K562 (cell line): Measurements from ENCODE around the gene ZFYVE21.

Source experiments
- SMARCA4 ChIP-seq: fragments of 450-650 bp; IDR thresholded peaks from 2 replicates; pipeline ENCODE4 v1.6.1; 2016
- STAT5B ChIP-seq: fragments of 250-450 bp; sonication (Bioruptor Pico); IDR thresholded peaks from 2 replicates; pipeline ENCODE4 v1.8.0; 2021; ENCODE audit warnings: mild to moderate bottlenecking, inconsistent platforms

DNA sequence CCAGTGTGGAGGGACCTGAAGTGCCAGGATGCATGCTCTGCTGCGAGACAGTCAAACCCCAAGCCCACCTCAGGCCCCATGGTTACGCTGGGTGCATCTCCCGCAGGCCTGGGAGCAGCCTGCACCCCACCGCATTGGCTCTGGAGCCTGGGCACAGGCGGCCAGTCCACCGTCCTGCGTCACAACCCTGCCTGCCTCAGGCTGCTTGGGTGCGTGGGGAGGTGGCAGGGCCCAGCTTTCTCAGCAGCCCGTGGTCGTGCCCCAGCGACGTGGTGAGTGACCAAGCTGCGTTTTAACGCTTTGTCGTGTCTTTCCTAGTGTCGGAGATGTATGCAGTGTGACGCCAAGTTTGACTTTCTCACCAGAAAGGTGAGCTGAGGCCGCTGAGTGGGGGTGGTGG, 10.9 kb downstream of the ZFYVE21 start:
- TF ChIP-seq STAT5B (CRISPR knock-in tag) (no peak), SMARCA4 (no peak)
